PC-9 (cell line): Measurements from ENCODE around the gene NRG3.

ENCODE experiments used
- EZH2 ChIP-seq: fragments of 200-600 bp; sonication (generic); IDR thresholded peaks from 2 replicates; pipeline ENCODE4 v1.8.0; 2017; ENCODE audit warnings: antibody characterized with exemption, low read depth
- TF ChIP-seq, protein P1 (sequence below): fragments of 200-600 bp; sonication (generic); conservative IDR thresholded peaks from 2 replicates; pipeline ENCODE4 v1.6.1; 2017; ENCODE audit warnings: mixed run types, antibody characterized with exemption, mild to moderate bottlenecking, moderate library complexity

DNA sequence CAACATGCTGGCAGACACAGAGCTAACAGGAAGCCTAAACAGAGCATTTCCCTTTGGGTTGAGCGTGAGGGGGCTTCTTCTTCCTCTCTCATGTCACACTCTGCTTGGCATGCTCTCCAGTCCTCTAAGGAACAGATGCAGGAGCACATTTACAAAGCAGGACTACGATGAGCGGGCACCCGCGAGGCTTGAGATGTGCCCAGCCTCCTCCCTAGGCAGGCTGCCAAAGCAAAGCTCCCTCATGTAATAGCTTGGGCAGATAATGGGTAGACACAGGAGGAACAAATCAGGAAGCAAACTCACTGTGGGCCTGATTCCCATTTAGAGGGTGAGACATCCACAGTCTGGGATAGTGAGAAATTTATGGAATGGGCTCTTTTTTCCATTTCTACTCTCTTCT lies 519.1 kb downstream of the NRG3 start:
- TF ChIP-seq, protein P1, sequence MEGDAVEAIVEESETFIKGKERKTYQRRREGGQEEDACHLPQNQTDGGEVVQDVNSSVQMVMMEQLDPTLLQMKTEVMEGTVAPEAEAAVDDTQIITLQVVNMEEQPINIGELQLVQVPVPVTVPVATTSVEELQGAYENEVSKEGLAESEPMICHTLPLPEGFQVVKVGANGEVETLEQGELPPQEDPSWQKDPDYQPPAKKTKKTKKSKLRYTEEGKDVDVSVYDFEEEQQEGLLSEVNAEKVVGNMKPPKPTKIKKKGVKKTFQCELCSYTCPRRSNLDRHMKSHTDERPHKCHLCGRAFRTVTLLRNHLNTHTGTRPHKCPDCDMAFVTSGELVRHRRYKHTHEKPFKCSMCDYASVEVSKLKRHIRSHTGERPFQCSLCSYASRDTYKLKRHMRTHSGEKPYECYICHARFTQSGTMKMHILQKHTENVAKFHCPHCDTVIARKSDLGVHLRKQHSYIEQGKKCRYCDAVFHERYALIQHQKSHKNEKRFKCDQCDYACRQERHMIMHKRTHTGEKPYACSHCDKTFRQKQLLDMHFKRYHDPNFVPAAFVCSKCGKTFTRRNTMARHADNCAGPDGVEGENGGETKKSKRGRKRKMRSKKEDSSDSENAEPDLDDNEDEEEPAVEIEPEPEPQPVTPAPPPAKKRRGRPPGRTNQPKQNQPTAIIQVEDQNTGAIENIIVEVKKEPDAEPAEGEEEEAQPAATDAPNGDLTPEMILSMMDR: no peak
- TF ChIP-seq EZH2: no peak
